Suppressor macrophage (primary cell): Measurements from ENCODE around the gene MARVELD2.
"Not testable (repeated sequence)": the region's sequence is repeated elsewhere in the genome, so short reads cannot be mapped to it uniquely, and the experiment has no call there.

Experiments
- DNase-seq, 4 experiments: peaks; one replicate each; pipeline ENCODE4 v3.0.0-alpha.2; 2020 to 2022

Gene MARVELD2

GRCh38 chr5:69449511-69449910, 34.6 kb downstream of the MARVELD2 start:
- no peak for DNase-seq

DNA sequence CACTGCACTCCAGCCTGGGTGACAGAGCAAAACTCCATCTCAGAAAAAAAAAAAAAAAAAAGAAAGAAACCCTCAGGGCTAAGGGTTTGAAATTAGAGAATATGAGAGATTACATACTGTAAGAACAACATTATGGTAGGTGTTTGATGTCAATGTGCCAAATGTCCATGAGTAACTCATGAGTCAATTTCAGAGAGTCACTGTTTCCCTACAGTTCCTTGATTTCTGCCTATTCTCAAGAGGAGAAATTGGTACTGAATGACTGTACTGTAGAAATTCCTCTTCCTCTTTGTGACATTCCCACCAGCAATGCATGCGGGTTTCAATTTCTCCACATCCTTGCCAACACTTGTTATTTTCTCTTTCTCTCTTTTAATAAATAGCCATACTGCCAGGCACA, 35.2 kb downstream of the MARVELD2 start:
- peak; percentile 36 to 78 (median 51) for DNase-seq

GRCh38 chr5:69450527-69450926, 35.6 kb downstream of the MARVELD2 start:
- DNase-seq, result not testable (repeated sequence)

- no peak for DNase-seq
These were observed 37.2 kb downstream of the MARVELD2 start for GRCh38 chr5:69451941-69452647.

- not testable (repeated sequence) for DNase-seq
These were observed 38.6 kb downstream of the MARVELD2 start for GRCh38 chr5:69453487-69453886.

DNA sequence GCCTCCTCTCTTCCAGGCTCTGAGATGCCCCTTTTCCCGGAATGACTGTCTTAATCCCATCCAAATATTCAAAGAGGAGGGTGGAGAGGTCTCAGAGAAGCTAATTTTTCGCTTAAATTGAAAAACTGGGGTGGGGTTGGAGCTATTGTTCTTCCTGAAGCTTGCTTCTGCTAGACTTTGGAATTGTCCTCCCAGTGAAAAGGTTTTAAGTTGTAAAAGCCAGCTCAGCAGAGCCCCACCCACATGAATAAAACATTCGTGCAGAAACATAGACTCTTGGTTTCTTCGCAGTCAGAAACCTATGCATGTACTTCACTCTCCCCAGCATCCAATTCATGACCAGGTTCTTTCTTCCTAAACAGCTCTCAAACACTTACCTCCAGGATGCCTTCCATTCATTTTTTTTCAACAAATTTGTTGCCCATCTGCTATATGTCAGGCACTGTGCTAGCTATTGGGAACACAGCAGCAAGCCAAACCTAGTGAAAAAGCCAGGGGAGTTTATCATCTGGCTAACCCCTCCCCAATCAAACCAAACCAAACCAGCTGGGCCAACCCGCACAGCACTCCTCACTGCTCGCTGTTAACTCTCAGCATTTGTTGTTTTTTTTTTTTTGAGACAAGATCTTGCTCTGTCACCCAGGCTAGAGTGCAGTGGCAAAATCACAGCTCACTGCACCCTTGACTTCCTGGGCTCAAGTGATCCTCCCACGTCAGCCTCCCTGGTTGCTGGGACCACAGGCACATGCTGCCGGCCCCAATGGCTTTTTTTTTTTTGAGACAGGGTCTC, 39.7 kb downstream of the MARVELD2 start:
- peak in 3 of 4 experiments; percentile 23 to 50 (median 25) for DNase-seq

- DNase-seq, result not testable (repeated sequence)
These were observed 40.6 kb downstream of the MARVELD2 start for GRCh38 chr5:69455428-69455988.

DNA sequence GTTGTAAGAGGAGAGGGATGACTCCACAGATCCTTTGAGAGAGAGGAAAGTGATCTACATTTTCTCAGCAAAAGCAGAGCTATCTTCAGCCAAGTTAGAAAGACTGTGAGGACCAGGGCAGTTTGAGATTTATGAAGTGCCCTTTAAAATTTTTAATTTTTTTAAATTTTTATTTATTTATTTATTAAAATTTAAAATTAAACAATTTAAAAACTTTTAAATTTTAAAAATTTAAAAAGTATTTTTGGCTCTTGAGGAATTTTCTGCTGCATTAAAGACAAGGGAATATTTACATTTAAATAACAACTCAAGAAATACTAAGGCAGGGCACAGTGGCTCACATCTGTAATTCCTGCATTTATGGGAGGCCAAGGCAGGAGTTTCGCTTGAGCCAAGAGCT, 47.3 kb downstream of the MARVELD2 start:
- no peak for DNase-seq

- not testable (repeated sequence) for DNase-seq
These were observed 51.5 kb downstream of the MARVELD2 start for GRCh38 chr5:69466375-69466774.

GRCh38 chr5:69467442-69468225, 52.7 kb downstream of the MARVELD2 start:
- DNase-seq, result no peak

GRCh38 chr5:69468631-69469030, 53.7 kb downstream of the MARVELD2 start:
- DNase-seq, result peak in 1 of 4 experiments; percentile 12

DNA sequence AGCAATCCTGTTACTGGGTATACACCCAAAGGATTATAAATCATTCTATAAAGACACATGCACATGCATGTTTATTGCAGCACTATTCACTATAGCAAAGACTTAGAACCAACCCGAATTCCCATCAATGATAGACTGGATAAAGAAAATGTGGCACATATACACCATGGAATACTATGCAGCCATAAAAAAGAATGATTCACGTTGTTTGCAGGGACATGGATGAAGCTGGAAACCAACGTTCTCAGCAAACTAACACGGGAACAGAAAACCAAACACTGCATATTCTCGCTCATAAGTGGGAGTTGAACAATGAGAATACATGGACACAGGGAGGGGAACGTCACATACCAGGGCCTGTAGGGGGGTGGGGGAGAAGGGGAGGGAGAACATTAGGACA, 56.6 kb downstream of the MARVELD2 start:
- not testable (repeated sequence) for DNase-seq

GRCh38 chr5:69472535-69473143, 57.7 kb downstream of the MARVELD2 start:
- DNase-seq, result not testable (repeated sequence)

DNA sequence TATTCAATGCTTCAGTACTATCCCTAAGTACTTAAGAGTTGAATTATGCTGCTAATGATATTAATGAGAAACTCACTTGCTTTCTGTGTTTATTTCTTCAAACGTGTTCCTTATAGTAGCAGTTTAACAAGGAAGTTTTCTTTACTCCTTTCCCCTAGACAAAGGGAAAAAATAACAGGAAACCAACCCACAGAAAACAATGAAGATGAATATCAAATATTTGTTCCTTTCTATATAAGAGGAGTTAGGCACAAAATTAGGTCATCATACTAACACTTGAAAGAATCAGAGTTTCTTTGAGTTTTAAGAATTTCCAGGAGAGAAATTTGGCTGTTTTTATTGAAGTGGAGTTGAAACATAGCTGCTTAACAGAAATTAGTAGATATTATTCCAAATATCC, 62.3 kb downstream of the MARVELD2 start:
- no peak for DNase-seq

DNA sequence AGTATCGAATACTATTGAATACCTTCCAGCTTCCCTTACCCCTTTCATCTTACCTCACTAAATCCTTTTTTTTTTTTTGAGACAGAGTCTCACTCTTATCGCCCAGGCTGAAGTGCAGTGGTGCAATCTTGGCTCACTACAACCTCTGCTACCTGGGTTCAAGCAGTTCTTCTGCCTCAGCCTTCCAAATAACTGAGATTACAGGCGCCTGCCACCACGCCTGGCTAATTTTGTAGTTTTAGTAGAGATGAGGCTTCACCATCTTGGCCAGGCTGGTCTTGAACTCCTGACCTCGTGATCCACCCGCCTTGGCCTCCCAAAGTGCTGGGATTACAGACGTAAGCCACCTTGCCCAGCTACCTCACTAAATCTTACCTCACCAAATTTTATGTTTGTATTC, 63.4 kb downstream of the MARVELD2 start:
- DNase-seq, result not testable (repeated sequence)

- DNase-seq, result peak in 2 of 4 experiments; percentile 16 to 18
These were observed 70.0 kb downstream of the MARVELD2 start for GRCh38 chr5:69484891-69485290.

DNA sequence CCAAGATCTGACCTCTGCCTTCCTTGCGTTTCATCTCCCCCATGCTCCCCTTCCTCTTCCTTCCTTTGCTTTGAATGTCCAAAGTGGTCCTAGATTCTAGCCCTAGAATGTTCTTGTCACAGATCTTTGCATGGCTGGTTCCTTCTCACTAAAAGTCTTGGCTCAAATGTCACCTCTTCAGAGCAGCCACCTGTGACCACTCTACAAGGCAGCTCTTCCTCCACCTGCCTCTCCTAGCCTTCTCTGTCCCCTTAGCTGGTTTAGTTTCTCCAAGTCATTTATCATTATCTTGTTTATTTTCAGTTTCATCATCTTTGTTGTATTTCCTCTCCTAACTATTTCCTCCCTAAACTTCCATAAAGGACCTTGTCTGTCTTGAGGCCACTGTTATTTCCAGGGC, 70.6 kb downstream of the MARVELD2 start:
- DNase-seq, result no peak

- no peak for DNase-seq
These were observed 74.3 kb downstream of the MARVELD2 start for GRCh38 chr5:69489246-69489645.

DNA sequence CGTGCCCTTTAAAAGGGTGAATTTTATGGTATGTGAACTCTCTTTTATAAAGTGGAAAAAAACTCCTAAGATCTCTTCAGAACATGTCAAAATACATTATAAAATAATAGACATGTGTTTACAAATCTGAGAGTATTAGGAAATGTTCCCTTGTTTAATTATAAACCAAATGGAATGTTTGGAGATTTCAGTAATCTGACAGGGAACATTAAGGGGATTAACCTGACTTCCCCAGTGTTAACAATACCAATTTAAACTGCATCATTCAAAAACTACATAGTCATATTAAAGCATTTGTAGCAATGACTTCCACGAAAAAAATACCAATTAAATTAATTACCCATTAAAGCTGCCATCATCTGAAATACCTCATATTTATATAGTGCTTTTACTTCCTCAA, 76.1 kb downstream of the MARVELD2 start:
- no peak for DNase-seq

GRCh38 chr5:69491838-69492390, 77.0 kb downstream of the MARVELD2 start:
- DNase-seq, result no peak

GRCh38 chr5:69492391-69492922, 77.5 kb downstream of the MARVELD2 start, which contains the start of gene OCLN:
OCLN (plus strand) TSS chr5:69492790; CDS start chr5:69504245, 11,455 bp downstream.
- DNase-seq, result peak in 1 of 4 experiments; percentile 31
